ENCODE results near the gene BCL2L1. TPM values are rescaled to one million over a fixed set of nuclear protein-coding genes. Genes with fewer than 3 reads are reported as not detected.

Gene BCL2L1
- total RNA-seq, 1 donor from 2014 or later: 136 TPM

DNA sequence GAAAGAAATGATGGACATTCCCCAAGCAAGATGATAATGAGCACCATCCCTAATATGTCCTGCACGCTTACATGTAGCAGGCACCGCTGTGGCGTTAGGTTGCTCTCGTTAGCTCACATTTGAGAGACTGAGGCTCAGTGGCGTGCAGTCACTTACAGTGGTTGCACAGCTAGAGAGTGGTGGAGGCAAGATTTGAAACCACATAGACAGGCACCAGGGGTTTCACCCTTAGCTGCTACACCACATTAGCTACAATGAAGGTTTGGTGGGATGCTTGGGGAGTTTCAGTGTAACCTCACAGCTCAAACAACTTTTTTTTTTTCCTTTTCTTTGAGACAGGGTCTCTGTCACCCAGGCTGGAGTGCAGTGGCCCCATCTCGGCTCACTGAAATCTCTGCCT is 81.3 kb downstream of the BCL2L1 start:
- Mint-ChIP-seq H3K36me3 (ENCODE audit: unreplicated experiment) (no peaks in the 10 kb centered on the region), H3K4me1 (ENCODE audit: low read depth, unreplicated experiment) (peaks cover 9% of the 10 kb centered on the region), H3K4me3 (ENCODE audit: unreplicated experiment) (no peak overlapping the region), H3K27ac (ENCODE audit: unreplicated experiment) (no peak overlapping the region), H3K9me3 (ENCODE audit: unreplicated experiment) (peaks cover 5% of the 10 kb centered on the region), H3K27me3 (ENCODE audit: unreplicated experiment) (peaks cover 9% of the 10 kb centered on the region)
- TF ChIP-seq, protein P1, sequence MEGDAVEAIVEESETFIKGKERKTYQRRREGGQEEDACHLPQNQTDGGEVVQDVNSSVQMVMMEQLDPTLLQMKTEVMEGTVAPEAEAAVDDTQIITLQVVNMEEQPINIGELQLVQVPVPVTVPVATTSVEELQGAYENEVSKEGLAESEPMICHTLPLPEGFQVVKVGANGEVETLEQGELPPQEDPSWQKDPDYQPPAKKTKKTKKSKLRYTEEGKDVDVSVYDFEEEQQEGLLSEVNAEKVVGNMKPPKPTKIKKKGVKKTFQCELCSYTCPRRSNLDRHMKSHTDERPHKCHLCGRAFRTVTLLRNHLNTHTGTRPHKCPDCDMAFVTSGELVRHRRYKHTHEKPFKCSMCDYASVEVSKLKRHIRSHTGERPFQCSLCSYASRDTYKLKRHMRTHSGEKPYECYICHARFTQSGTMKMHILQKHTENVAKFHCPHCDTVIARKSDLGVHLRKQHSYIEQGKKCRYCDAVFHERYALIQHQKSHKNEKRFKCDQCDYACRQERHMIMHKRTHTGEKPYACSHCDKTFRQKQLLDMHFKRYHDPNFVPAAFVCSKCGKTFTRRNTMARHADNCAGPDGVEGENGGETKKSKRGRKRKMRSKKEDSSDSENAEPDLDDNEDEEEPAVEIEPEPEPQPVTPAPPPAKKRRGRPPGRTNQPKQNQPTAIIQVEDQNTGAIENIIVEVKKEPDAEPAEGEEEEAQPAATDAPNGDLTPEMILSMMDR (IDR thresholded peaks at IDR 0.05; ENCODE audit: partially characterized antibody, unreplicated experiment): no peak
- DNase-seq: no peak

DNA sequence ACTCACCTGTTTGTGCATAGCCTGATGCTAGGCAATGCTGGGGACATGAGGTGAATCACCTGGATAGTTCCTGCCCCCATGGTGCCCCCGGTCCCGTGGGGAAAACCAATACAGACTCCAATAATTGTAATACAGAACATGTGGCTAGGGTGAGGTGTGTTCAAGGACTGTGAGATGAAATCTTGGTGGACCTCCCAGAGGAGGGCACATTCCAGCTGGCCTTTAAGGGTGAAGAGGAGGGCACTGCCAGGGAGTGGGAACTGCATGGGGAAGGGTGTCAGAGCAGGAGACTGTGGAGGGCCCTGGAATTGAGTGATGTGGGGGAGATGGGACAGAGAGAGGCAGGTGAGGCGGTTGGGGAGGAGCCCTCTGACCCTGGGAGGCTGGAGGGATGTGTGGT is 82.4 kb downstream of the BCL2L1 start:
- Mint-ChIP-seq H3K27me3 (ENCODE audit: unreplicated experiment) (peaks cover 13% of the 10 kb centered on the region), H3K4me1 (ENCODE audit: low read depth, unreplicated experiment) (peaks cover 9% of the 10 kb centered on the region), H3K4me3 (ENCODE audit: unreplicated experiment) (no peak overlapping the region), H3K9me3 (ENCODE audit: unreplicated experiment) (peaks cover 7% of the 10 kb centered on the region), H3K27ac (ENCODE audit: unreplicated experiment) (no peak overlapping the region), H3K36me3 (ENCODE audit: unreplicated experiment) (no peaks in the 10 kb centered on the region)
- TF ChIP-seq, protein P1 (IDR thresholded peaks at IDR 0.05; ENCODE audit: partially characterized antibody, unreplicated experiment): no peak
- DNase-seq: no peak

DNA sequence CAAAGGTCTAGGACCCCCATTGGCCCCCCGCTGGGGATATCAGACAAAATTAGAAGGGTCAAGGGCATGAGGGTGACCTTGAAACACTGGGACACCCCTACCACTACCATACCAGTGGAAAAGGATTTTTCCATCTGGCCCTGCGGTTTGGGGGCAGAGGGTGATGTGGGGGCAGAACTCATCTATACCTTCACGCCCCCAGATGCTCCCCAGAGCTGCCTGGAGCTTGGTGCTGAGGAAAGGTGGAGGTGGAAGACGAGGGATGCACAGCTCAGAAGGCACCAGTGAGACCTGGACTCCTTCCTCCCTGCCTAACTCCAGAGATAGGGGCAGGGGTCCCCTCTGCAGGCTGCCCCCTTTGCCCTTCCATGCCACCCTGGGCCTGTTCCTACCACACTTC is 83.9 kb downstream of the BCL2L1 start:
- H3K9me3 Mint-ChIP-seq (ENCODE audit: unreplicated experiment): peaks cover 6% of the 10 kb centered on the region
- no peak overlapping the region for H3K27ac Mint-ChIP-seq (ENCODE audit: unreplicated experiment)
- peaks cover 7% of the 10 kb centered on the region for H3K4me1 Mint-ChIP-seq (ENCODE audit: low read depth, unreplicated experiment)
- H3K36me3 Mint-ChIP-seq (ENCODE audit: unreplicated experiment): no peaks in the 10 kb centered on the region
- TF ChIP-seq, protein P1 (IDR thresholded peaks at IDR 0.05; ENCODE audit: partially characterized antibody, unreplicated experiment): no peak
- peaks cover 15% of the 10 kb centered on the region for H3K27me3 Mint-ChIP-seq (ENCODE audit: unreplicated experiment)
- H3K4me3 Mint-ChIP-seq (ENCODE audit: unreplicated experiment): no peak overlapping the region
- DNase-seq: no peak

DNA sequence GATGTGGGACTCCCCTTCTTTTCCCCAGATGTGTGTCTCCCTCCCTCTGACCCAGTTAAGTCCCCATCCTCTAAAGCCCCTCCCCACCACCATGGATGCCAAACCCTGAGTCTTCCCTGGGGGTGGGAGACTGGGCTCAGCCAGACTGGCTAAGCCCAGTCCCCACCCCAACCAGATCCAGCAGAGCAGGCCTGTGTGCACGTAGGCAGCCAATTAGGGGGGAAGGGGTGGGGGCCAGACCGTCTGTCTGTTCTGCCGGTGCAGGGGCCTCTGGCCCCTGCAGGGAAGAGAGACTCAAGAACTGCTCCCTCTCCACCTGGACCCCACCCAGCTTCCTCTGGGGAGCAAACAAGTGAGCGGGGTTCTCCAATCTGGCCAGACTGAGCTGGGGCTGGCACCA is 84.4 kb downstream of the BCL2L1 start:
- Mint-ChIP-seq H3K36me3 (ENCODE audit: unreplicated experiment) (no peaks in the 10 kb centered on the region), H3K27me3 (ENCODE audit: unreplicated experiment) (peaks cover 15% of the 10 kb centered on the region), H3K9me3 (ENCODE audit: unreplicated experiment) (peaks cover 6% of the 10 kb centered on the region), H3K4me3 (ENCODE audit: unreplicated experiment) (no peak overlapping the region), H3K27ac (ENCODE audit: unreplicated experiment) (no peak overlapping the region), H3K4me1 (ENCODE audit: low read depth, unreplicated experiment) (peaks cover 7% of the 10 kb centered on the region)
- DNase-seq: no peak
- TF ChIP-seq, protein P1 (IDR thresholded peaks at IDR 0.05; ENCODE audit: partially characterized antibody, unreplicated experiment): no peak

DNA sequence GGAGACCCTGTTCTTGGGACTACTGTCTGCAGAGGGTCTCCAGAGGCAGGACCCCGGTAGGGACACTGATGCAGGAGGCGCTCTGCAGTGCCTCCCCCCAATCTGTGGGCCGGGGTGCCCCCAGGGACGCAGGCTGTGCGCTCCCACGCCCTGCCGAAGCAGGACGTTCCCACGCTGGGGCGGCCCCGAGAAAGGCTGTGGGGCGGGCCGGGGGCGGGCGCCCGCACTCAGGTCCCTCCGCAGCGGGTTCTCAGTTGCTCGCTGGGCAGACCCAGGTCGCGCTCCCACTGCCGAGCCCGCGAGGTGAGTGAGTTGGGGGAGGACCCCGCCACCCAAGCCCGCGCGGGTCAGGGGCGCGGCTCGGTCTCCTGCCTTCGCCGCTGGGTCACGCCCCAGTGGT is 85.0 kb downstream of the BCL2L1 start, which contains the start of gene COX4I2:
Gene COX4I2 (plus strand): TSS at position 253 of the 400 bp plus-strand sequence. CDS start 1,106 bp downstream, outside the sequence.
- H3K27ac Mint-ChIP-seq (ENCODE audit: unreplicated experiment): no peak within 1 kb of the TSS
- peaks cover 6% of the 10 kb centered on the region for H3K9me3 Mint-ChIP-seq (ENCODE audit: unreplicated experiment)
- H3K4me1 Mint-ChIP-seq (ENCODE audit: low read depth, unreplicated experiment): peaks cover 5% of the 10 kb centered on the region
- H3K27me3 Mint-ChIP-seq (ENCODE audit: unreplicated experiment): peaks cover 15% of the 10 kb centered on the region
- no peaks in the 10 kb centered on the region for H3K36me3 Mint-ChIP-seq (ENCODE audit: unreplicated experiment)
- TF ChIP-seq, protein P1 (IDR thresholded peaks at IDR 0.05; ENCODE audit: partially characterized antibody, unreplicated experiment): no peak
- peak within 1 kb of the TSS; percentile 28 for H3K4me3 Mint-ChIP-seq (ENCODE audit: unreplicated experiment)
- no peak for DNase-seq

Data from glutamatergic neuron (in vitro differentiated cells).